OCI-LY3 (cell line): ENCODE measurements around the gene FAM181A.

Experiments used
- H2AFZ ChIP-seq: fragments of 200-600, 300-600 bp; shearing (Covaris generic); 2 replicates; pipeline ENCODE4 v1.6.0; 2014; ENCODE audit warnings: antibody characterized with exemption, low read depth, low read length
- H3K27ac ChIP-seq: fragments of 200-600, 300-600 bp; sonication (generic); 2 replicates; pipeline ENCODE4 v1.5.1; 2014; ENCODE audit warnings: mild to moderate bottlenecking, low read length, moderate library complexity, mixed read lengths
- H3K27me3 ChIP-seq: fragments of 200-600, 300-600 bp; sonication (generic); 2 replicates; pipeline ENCODE4 v1.6.1; 2014; ENCODE audit warnings: low read depth, low read length, mixed read lengths
- H3K36me3 ChIP-seq: fragments of 200-600, 300-600 bp; sonication (generic); replicated peaks from 2 replicates; pipeline ENCODE3; 2014; ENCODE audit warnings: low read depth, low read length, mixed read lengths
- H3K4me1 ChIP-seq: fragments of 300-600, 200-600 bp; sonication (generic); 2 replicates; pipeline ENCODE4 v1.6.1; 2014; ENCODE audit warnings: low read length, mixed read lengths
- H3K4me2 ChIP-seq: fragments of 200-600, 300-600 bp; sonication (generic); 2 replicates; pipeline ENCODE4 v1.6.1; 2014; ENCODE audit warnings: low read length, mixed read lengths
- H3K4me3 ChIP-seq: fragments of 300-600, 200-600 bp; sonication (generic); 2 replicates; pipeline ENCODE4 v1.5.1; 2014; ENCODE audit warnings: antibody characterized with exemption, mild to moderate bottlenecking, low read length, moderate library complexity
- H3K79me2 ChIP-seq: fragments of 300-600, 200-600 bp; shearing (Covaris generic); 2 replicates; pipeline ENCODE4 v1.6.1; 2014; ENCODE audit warnings: mild to moderate bottlenecking, low read length, mixed read lengths
- H3K9ac ChIP-seq: fragments of 300-600, 200-600 bp; shearing (Covaris generic); 2 replicates; pipeline ENCODE4 v1.6.0; 2014; ENCODE audit warnings: mild to moderate bottlenecking, low read length, moderate library complexity
- H3K9me3 ChIP-seq: fragments of 200-600, 300-600 bp; shearing (Covaris generic); 2 replicates; pipeline ENCODE4 v1.6.1; 2014; ENCODE audit warnings: low read length, mixed read lengths; ENCODE audit not compliant: insufficient read depth
- H4K20me1 ChIP-seq: fragments of 200-600, 300-600 bp; sonication (generic); 2 replicates; pipeline ENCODE4 v1.6.1; 2016; ENCODE audit warnings: low read length, mixed read lengths; ENCODE audit not compliant: insufficient read depth
- EZH2phosphoT487 ChIP-seq: fragments of 200-600 bp; shearing (Covaris generic); IDR thresholded peaks from 2 replicates; pipeline ENCODE4 v1.6.1; 2018; ENCODE audit warnings: antibody characterized with exemption, mixed run types, low read depth
- TF ChIP-seq, protein P1 (sequence below): fragments of 200-600, 300-600 bp; sonication (generic); IDR thresholded peaks from 2 replicates; pipeline ENCODE4 v1.5.1; 2014; ENCODE audit warnings: antibody characterized with exemption, low read length, low read depth

The FAM181A gene

DNA sequence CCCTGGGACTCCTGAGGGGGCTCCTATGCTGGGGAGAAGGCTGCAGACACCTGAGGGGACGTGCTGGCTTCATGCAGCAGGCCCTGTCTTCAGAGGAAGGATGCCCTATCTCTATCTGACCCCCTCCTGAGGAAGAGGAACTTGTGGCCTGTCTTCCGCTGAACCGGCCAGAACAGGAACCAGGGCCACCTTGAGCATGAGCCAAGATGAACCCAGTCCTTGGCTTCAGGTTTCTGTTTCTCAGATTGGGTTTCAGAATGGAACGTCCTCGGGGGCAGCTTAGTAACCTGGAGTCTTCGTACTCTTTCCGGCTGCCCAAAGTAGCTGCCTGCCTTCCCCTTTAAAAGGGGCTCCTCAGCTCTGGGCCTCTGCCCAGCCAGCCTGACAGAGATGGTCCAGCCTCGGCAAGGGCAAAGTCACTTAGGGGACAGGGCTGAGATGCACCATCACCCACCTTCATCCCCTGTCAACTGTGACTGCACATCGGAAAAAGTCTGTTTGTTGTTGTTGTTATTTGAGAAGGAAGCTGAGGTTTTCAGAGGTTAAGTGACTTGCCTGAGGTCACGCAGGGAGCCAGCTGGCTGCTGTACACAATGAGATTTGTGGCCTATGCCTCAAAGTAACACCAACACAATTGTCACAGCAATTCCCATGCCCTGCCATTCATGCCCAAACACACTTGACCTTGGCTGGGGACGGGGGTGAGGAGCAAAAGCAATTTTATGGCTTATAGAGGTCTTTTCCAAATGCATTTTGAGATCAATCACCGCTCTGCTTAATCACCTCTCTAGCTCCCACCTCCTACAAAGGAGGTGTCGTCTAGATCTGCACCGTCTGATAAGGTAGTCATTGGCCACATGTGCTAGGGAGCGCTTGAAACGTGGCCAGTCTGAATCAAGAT lies 35.8 kb downstream of the FAM181A start:
- Histone ChIP-seq H3K27me3 (peaks cover 23% of the 10 kb centered on the region), H3K27ac (peak overlapping the region; percentile 79), H3K9ac (peak overlapping the region; percentile 65), H3K36me3 (no peaks in the 10 kb centered on the region), H3K4me2 (peak overlapping the region; percentile 68), H4K20me1 (no peaks in the 10 kb centered on the region), H3K4me3 (peak overlapping the region; percentile 47), H3K4me1 (peaks cover 95% of the 10 kb centered on the region), H3K9me3 (no peaks in the 10 kb centered on the region), H3K79me2 (no peaks in the 10 kb centered on the region), H2AFZ (0 out of 2 replicates have a peak overlapping the region, but pooled peaks have one; percentile 6)
- TF ChIP-seq EZH2phosphoT487, result no peak
- TF ChIP-seq, protein P1, sequence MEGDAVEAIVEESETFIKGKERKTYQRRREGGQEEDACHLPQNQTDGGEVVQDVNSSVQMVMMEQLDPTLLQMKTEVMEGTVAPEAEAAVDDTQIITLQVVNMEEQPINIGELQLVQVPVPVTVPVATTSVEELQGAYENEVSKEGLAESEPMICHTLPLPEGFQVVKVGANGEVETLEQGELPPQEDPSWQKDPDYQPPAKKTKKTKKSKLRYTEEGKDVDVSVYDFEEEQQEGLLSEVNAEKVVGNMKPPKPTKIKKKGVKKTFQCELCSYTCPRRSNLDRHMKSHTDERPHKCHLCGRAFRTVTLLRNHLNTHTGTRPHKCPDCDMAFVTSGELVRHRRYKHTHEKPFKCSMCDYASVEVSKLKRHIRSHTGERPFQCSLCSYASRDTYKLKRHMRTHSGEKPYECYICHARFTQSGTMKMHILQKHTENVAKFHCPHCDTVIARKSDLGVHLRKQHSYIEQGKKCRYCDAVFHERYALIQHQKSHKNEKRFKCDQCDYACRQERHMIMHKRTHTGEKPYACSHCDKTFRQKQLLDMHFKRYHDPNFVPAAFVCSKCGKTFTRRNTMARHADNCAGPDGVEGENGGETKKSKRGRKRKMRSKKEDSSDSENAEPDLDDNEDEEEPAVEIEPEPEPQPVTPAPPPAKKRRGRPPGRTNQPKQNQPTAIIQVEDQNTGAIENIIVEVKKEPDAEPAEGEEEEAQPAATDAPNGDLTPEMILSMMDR, result no peak

DNA sequence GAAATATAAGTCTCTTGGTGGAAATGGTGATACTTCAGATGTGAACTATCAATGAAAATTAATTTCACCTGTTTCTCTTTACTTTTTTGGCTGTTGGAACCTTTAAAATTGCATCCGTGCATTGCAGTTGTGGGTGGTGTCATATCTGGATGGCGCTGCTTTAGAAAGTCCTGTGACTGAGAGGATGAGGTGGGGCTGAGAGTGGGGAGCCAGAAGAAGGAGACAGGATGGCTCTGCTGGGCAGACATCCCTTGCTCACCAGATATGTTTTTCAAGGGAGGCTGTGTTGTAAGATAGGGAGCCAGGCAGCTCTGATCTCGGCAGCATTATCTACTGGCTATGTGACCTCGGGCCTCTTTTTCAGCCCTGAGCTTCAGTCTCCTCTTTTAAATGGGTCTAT lies 36.5 kb downstream of the FAM181A start:
- no peak overlapping the region for H2AFZ ChIP-seq
- H3K4me2 ChIP-seq, result peak overlapping the region; percentile 68; the same call in 1 of the 2 replicates
- H4K20me1 ChIP-seq, result no peaks in the 10 kb centered on the region
- H3K4me3 ChIP-seq, result no peak overlapping the region
- H3K9ac ChIP-seq, result peak overlapping the region; percentile 65; the same call in 1 of the 2 replicates
- peak overlapping the region; percentile 79 for H3K27ac ChIP-seq
- H3K4me1 ChIP-seq, result peaks cover 95% of the 10 kb centered on the region
- no peaks in the 10 kb centered on the region for H3K9me3 ChIP-seq
- peaks cover 23% of the 10 kb centered on the region for H3K27me3 ChIP-seq
- H3K79me2 ChIP-seq, result no peaks in the 10 kb centered on the region
- TF ChIP-seq, protein P1, result no peak
- no peak for TF ChIP-seq EZH2phosphoT487
- H3K36me3 ChIP-seq, result no peaks in the 10 kb centered on the region

DNA sequence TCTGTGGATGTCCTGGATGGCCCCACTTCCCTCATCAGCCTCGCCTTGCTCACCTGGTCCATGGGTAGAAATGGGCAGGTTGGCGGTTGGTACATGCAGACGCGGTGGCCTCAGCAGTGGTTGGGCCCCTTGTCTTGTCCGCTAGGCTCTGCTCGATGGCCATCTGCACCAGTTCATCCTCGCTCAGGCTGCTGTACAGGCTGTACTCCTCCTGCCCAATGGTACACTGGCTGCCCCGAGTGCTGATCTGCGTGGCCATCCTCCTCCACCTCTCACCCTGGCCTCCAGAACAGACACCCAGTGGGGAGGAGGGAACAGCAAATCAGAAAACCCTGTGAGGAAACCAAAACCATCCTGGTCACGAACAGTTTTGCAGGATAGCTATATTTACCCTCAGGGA lies 37.1 kb downstream of the FAM181A start:
- TF ChIP-seq EZH2phosphoT487, result no peak
- TF ChIP-seq, protein P1, result no peak
- Histone ChIP-seq H3K27ac (no peak overlapping the region), H2AFZ (no peak overlapping the region), H4K20me1 (no peaks in the 10 kb centered on the region), H3K27me3 (peaks cover 23% of the 10 kb centered on the region), H3K9me3 (no peaks in the 10 kb centered on the region), H3K4me3 (no peak overlapping the region), H3K36me3 (no peaks in the 10 kb centered on the region), H3K4me1 (peaks cover 95% of the 10 kb centered on the region), H3K79me2 (no peaks in the 10 kb centered on the region), H3K4me2 (no peak overlapping the region), H3K9ac (no peak overlapping the region)

DNA sequence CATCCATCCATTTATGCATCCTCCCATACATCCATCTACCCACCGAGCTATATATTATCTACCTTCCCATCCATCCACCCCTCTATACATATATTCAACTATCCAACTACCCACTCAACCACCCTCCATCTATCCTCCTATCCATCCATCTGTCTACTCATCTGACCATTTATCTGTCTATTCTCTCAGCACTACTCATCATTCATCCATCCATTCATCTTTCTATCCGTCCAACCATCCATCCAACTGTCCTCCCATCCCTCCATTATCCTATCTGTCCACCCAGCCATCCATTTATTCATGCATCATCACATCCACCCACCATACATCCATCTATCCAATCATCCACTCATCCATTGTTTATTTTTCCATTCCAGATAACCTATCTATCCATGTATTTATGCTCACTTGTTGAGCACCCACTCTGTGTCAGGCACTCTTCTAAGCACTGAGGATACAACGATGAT lies 37.7 kb downstream of the FAM181A start:
- Histone ChIP-seq H3K27me3 (peaks cover 27% of the 10 kb centered on the region), H2AFZ (no peak overlapping the region), H3K4me2 (no peak overlapping the region), H3K9me3 (no peaks in the 10 kb centered on the region), H3K27ac (no peak overlapping the region; the same call in 1 of the 2 replicates), H3K79me2 (no peaks in the 10 kb centered on the region), H3K9ac (no peak overlapping the region), H3K36me3 (no peaks in the 10 kb centered on the region), H3K4me1 (peaks cover 96% of the 10 kb centered on the region), H4K20me1 (no peaks in the 10 kb centered on the region), H3K4me3 (no peak overlapping the region)
- no peak for TF ChIP-seq EZH2phosphoT487
- TF ChIP-seq, protein P1, result no peak
